HepG2 (cell line): Measurements from ENCODE around the gene ZNF226. TPM values are rescaled to one million over a fixed set of nuclear protein-coding genes. Genes with fewer than 3 reads are reported as not detected.

ENCODE experiments used
- DMAP1 ChIP-seq: IDR thresholded peaks from 2 replicates; pipeline ENCODE4 v1.6.1; 2016
- KAT7 ChIP-seq: IDR thresholded peaks from 2 replicates; pipeline ENCODE4 v1.6.1; 2018; ENCODE audit warnings: borderline replicate concordance, missing compliant biosample characterization
- MXD4 ChIP-seq: IDR thresholded peaks from 2 replicates; pipeline ENCODE4 v1.6.1; 2016; ENCODE audit warnings: mild to moderate bottlenecking, missing biosample characterization, missing genetic modification reagents
- RBM22 ChIP-seq: fragments of 200-400 bp; formaldehyde crosslinking; optimal IDR thresholded peaks from 2 replicates; pipeline ENCODE3; 2017; ENCODE audit warnings: mild to moderate bottlenecking, low read length, moderate library complexity
- SKI ChIP-seq: fragments of 450-650 bp; IDR thresholded peaks from one replicate; pipeline ENCODE4 v1.6.1; 2018; ENCODE audit warnings: mild to moderate bottlenecking; ENCODE audit not compliant: partially characterized antibody
- SMAD9 ChIP-seq: sonication (generic); formaldehyde crosslinking; IDR thresholded peaks from 2 replicates; pipeline ENCODE4 v1.5.1; 2020; ENCODE audit warnings: mild to moderate bottlenecking, missing genetic modification reagents
- XRCC5 ChIP-seq: fragments of 200-400 bp; formaldehyde crosslinking; optimal IDR thresholded peaks from 2 replicates; pipeline ENCODE3; 2017; ENCODE audit warnings: mild to moderate bottlenecking, low read length
- ZNF550 ChIP-seq: sonication (generic); formaldehyde crosslinking; IDR thresholded peaks from 2 replicates; pipeline ENCODE4 v1.4.0; 2020; ENCODE audit warnings: mild to moderate bottlenecking, missing genetic modification reagents, borderline replicate concordance
- ZNF562 ChIP-seq: sonication (generic); formaldehyde crosslinking; IDR thresholded peaks from 2 replicates; pipeline ENCODE4 v1.8.0; 2022; ENCODE audit warnings: missing genetic modification reagents, borderline replicate concordance
- ZNF75D ChIP-seq: sonication (generic); formaldehyde crosslinking; IDR thresholded peaks from 2 replicates; pipeline ENCODE4 v1.8.1; 2023; ENCODE audit warnings: missing genetic modification reagents, mild to moderate bottlenecking, borderline replicate concordance
- polyA plus RNA-seq, 8 experiments: library from polyadenylated mRNA; depleted of rRNA in 3 of 8; stranded (reverse) in 7 of 8; unstranded in 1 of 8; fragments of >200 nt; fragmentation: Illumina TruSeq in 4 of 8; extraction: Trizol in 4 of 8; gene quantifications; 2 replicates each; pipeline versions ENCODE4 v1.2.1 to v1.2.3, GENCODE V29; 2011 to 2016; ENCODE audit warnings: low read depth in 4 of 8, missing spikeins in 1 of 8, mixed read lengths in 1 of 8; ENCODE audit not compliant: insufficient read depth in 1 of 8
- total RNA-seq, 5 experiments: library from RNA; depleted of rRNA; stranded (reverse); fragments of >200 nt; fragmentation: Illumina TruSeq; extraction: Trizol; gene quantifications; 2 replicates each; pipeline ENCODE4 v1.2.3, GENCODE V29; 2016; ENCODE audit warnings: low read depth in 1 of 5
- TF ChIP-seq, protein P1 (sequence below): sonication (generic); formaldehyde crosslinking; IDR thresholded peaks from 2 replicates; pipeline ENCODE4 v1.4.0; 2020; ENCODE audit warnings: missing genetic modification reagents
- TF ChIP-seq, protein P2 (sequence below): IDR thresholded peaks from 2 replicates; pipeline ENCODE4 v1.6.1; 2016
- TF ChIP-seq, protein P3 (sequence below): sonication (generic); formaldehyde crosslinking; conservative IDR thresholded peaks from 2 replicates; pipeline ENCODE4 v1.8.1; 2023; ENCODE audit warnings: missing genetic modification reagents
- TF ChIP-seq, protein P4 (sequence below): IDR thresholded peaks from 2 replicates; pipeline ENCODE4 v1.6.1; 2016; ENCODE audit warnings: mild to moderate bottlenecking
- TF ChIP-seq, protein P5 (sequence below): sonication (generic); formaldehyde crosslinking; IDR thresholded peaks from 2 replicates; pipeline ENCODE4 v1.5.1; 2020; ENCODE audit warnings: mild to moderate bottlenecking, missing genetic modification reagents, moderate library complexity
- TF ChIP-seq, protein P6 (sequence below): sonication (generic); formaldehyde crosslinking; IDR thresholded peaks from 2 replicates; pipeline ENCODE4 v1.5.1; 2020; ENCODE audit warnings: missing genetic modification reagents, mild to moderate bottlenecking, borderline replicate concordance

Gene ZNF226
- total and polyA plus RNA-seq, 2 of the 13 experiments (the other 11 are each of a cell fraction or from before 2014, with no cell fraction given): 8.3 to 16.0 TPM

DNA sequence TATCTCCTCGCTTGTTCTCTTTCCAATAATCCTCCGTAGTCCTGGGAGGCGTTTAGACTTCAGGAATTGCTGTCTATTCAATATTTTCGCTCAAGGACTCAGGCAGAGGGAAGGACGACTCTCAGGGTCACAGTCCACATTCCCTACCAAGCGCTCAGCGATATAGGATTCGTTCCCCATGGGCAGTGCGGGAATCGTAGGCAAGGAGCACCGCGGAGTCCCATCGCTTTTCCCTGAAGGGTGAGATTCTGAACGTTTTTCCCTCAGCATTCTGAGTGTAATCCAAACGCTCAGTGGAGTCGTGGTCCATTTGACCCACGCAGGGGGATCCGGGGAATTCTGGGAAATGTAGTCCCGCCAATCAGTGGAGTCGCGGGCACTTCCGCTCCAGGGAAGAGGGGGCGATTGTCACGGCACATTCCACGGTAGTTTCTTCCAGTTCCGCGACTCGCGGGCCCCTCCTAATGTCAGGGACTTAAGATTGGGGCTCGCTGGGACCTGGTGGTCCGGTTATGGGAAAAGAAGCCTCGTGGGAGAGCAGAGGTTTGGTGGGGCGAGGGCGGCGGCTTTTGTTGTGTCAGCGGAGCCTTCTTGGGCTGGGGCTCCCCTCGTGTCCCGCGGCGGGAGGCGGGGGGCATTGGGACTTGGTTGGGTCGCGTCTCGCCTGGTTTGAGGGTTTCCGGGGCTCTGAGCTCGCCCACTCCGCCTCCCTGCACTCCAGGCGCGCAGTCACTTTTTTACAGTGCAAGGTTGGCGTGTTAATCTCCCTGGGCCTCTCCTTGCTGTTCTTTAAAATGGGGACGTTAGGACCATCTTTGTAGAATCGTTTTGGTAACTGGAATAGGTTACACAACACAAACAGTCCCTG is 23.5 kb upstream of the ZNF226 start, which contains the start of gene ZNF234 (continued):
- TF ChIP-seq, protein P1, sequence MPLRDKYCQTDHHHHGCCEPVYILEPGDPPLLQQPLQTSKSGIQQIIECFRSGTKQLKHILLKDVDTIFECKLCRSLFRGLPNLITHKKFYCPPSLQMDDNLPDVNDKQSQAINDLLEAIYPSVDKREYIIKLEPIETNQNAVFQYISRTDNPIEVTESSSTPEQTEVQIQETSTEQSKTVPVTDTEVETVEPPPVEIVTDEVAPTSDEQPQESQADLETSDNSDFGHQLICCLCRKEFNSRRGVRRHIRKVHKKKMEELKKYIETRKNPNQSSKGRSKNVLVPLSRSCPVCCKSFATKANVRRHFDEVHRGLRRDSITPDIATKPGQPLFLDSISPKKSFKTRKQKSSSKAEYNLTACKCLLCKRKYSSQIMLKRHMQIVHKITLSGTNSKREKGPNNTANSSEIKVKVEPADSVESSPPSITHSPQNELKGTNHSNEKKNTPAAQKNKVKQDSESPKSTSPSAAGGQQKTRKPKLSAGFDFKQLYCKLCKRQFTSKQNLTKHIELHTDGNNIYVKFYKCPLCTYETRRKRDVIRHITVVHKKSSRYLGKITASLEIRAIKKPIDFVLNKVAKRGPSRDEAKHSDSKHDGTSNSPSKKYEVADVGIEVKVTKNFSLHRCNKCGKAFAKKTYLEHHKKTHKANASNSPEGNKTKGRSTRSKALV (CRISPR knock-in tag): no peak
- TF ChIP-seq, protein P2, sequence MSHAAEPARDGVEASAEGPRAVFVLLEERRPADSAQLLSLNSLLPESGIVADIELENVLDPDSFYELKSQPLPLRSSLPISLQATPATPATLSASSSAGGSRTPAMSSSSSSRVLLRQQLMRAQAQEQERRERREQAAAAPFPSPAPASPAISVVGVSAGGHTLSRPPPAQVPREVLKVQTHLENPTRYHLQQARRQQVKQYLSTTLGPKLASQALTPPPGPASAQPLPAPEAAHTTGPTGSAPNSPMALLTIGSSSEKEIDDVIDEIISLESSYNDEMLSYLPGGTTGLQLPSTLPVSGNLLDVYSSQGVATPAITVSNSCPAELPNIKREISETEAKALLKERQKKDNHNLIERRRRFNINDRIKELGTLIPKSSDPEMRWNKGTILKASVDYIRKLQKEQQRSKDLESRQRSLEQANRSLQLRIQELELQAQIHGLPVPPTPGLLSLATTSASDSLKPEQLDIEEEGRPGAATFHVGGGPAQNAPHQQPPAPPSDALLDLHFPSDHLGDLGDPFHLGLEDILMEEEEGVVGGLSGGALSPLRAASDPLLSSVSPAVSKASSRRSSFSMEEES (CRISPR knock-in tag): no peak
- 0 out of 2 replicates have a peak, but pooled peaks have one; percentile 47 for TF ChIP-seq ZNF550 (CRISPR knock-in tag)
- peak; percentile 36; the same call in 1 of the 2 replicates for TF ChIP-seq DMAP1
- TF ChIP-seq RBM22: no peak
- TF ChIP-seq, protein P3, sequence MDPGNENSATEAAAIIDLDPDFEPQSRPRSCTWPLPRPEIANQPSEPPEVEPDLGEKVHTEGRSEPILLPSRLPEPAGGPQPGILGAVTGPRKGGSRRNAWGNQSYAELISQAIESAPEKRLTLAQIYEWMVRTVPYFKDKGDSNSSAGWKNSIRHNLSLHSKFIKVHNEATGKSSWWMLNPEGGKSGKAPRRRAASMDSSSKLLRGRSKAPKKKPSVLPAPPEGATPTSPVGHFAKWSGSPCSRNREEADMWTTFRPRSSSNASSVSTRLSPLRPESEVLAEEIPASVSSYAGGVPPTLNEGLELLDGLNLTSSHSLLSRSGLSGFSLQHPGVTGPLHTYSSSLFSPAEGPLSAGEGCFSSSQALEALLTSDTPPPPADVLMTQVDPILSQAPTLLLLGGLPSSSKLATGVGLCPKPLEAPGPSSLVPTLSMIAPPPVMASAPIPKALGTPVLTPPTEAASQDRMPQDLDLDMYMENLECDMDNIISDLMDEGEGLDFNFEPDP (CRISPR knock-in tag): no peak
- peak; percentile 47; the same call in 1 of the 2 replicates for TF ChIP-seq MXD4
- TF ChIP-seq XRCC5: peak; percentile 51
- TF ChIP-seq, protein P4, sequence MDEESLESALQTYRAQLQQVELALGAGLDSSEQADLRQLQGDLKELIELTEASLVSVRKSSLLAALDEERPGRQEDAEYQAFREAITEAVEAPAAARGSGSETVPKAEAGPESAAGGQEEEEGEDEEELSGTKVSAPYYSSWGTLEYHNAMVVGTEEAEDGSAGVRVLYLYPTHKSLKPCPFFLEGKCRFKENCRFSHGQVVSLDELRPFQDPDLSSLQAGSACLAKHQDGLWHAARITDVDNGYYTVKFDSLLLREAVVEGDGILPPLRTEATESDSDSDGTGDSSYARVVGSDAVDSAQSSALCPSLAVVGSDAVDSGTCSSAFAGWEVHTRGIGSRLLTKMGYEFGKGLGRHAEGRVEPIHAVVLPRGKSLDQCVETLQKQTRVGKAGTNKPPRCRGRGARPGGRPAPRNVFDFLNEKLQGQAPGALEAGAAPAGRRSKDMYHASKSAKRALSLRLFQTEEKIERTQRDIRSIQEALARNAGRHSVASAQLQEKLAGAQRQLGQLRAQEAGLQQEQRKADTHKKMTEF: peak; percentile 70
- no peak for TF ChIP-seq ZNF75D (CRISPR knock-in tag)
- no peak for TF ChIP-seq SMAD9 (CRISPR knock-in tag)
- TF ChIP-seq ZNF562: no peak
- TF ChIP-seq, protein P5, sequence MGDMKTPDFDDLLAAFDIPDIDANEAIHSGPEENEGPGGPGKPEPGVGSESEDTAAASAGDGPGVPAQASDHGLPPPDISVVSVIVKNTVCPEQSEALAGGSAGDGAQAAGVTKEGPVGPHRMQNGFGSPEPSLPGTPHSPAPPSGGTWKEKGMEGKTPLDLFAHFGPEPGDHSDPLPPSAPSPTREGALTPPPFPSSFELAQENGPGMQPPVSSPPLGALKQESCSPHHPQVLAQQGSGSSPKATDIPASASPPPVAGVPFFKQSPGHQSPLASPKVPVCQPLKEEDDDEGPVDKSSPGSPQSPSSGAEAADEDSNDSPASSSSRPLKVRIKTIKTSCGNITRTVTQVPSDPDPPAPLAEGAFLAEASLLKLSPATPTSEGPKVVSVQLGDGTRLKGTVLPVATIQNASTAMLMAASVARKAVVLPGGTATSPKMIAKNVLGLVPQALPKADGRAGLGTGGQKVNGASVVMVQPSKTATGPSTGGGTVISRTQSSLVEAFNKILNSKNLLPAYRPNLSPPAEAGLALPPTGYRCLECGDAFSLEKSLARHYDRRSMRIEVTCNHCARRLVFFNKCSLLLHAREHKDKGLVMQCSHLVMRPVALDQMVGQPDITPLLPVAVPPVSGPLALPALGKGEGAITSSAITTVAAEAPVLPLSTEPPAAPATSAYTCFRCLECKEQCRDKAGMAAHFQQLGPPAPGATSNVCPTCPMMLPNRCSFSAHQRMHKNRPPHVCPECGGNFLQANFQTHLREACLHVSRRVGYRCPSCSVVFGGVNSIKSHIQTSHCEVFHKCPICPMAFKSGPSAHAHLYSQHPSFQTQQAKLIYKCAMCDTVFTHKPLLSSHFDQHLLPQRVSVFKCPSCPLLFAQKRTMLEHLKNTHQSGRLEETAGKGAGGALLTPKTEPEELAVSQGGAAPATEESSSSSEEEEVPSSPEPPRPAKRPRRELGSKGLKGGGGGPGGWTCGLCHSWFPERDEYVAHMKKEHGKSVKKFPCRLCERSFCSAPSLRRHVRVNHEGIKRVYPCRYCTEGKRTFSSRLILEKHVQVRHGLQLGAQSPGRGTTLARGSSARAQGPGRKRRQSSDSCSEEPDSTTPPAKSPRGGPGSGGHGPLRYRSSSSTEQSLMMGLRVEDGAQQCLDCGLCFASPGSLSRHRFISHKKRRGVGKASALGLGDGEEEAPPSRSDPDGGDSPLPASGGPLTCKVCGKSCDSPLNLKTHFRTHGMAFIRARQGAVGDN (CRISPR knock-in tag): peak; percentile 71
- TF ChIP-seq SKI: no peak
- peak; percentile 59; the same call in 1 of the 2 replicates for TF ChIP-seq KAT7 (CRISPR knock-in tag)
- TF ChIP-seq, protein P6, sequence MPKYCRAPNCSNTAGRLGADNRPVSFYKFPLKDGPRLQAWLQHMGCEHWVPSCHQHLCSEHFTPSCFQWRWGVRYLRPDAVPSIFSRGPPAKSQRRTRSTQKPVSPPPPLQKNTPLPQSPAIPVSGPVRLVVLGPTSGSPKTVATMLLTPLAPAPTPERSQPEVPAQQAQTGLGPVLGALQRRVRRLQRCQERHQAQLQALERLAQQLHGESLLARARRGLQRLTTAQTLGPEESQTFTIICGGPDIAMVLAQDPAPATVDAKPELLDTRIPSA (CRISPR knock-in tag): no peak
